Kidney epithelial cell (primary cell): Measurements from ENCODE around the gene CCDC110. TPM values are rescaled to one million over a fixed set of nuclear protein-coding genes. Genes with fewer than 3 reads are reported as not detected.

Experiments used
- DNase-seq: peaks from one replicate; pipeline ENCODE4 v3.0.0-alpha.2; 2010; ENCODE audit warnings: low read depth
- H3K27me3 ChIP-seq: 2 replicates; pipeline ENCODE4 v1.6.0; 2011; ENCODE audit warnings: low read length; ENCODE audit not compliant: control insufficient read depth, insufficient read depth
- H3K36me3 ChIP-seq: 2 replicates; pipeline ENCODE4 v1.5.1; 2011; ENCODE audit warnings: low read length; ENCODE audit not compliant: control insufficient read depth, insufficient read depth
- H3K4me3 ChIP-seq: 2 replicates; pipeline ENCODE4 v1.5.1; 2011; ENCODE audit warnings: low read depth, mild to moderate bottlenecking, control low read depth, low read length
- CTCF ChIP-seq: IDR thresholded peaks from 2 replicates; pipeline ENCODE4 v1.5.1; 2011; ENCODE audit warnings: mild to moderate bottlenecking, moderate library complexity, low read length, control low read depth, inconsistent platforms; ENCODE audit not compliant: insufficient read depth, poor library complexity, severe bottlenecking
- total RNA-seq: library from RNA; depleted of rRNA; stranded (reverse); fragments of >200 nt; gene quantifications from 2 replicates; pipeline ENCODE4 v1.2.3, GENCODE V29; 2015

The CCDC110 gene
- total RNA-seq, 1 donor from 2014 or later: 0.38 TPM

DNA sequence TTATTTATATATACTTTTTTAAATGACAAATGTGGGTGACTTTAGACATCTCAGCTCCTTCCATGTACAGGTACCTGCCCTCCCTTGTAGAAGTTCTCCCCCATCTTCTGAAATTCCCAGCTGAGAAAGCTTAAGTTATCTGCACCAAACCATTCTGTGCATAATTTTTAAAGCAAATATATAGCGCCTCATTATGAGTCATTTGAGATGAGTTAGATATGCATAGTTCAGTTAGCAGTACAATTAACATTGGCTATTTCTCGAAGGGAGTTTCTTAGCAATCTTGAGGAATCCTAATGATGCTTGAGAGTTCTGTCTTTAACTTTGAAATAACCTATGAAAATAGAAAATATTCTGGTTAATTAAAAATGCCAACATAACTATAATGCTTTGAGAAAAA lies 26.3 kb downstream of the CCDC110 start:
- TF ChIP-seq CTCF: no peak
- no peak for DNase-seq
- no peaks in the 10 kb centered on the region for H3K36me3 ChIP-seq

GRCh38 chr4:185441479-185441878 lies 30.1 kb downstream of the CCDC110 start:
- TF ChIP-seq CTCF: no peak
- no peaks in the 10 kb centered on the region for H3K27me3 ChIP-seq
- DNase-seq: no peak

More for the DNA sequence above, 26.3 kb downstream of the CCDC110 start:
- no peaks in the 10 kb centered on the region for H3K27me3 ChIP-seq
- H3K4me3 ChIP-seq: no peak overlapping the region

GRCh38 chr4:185437809-185438208 lies 33.7 kb downstream of the CCDC110 start:
- TF ChIP-seq CTCF: no peak
- H3K36me3 ChIP-seq: no peaks in the 10 kb centered on the region
- H3K4me3 ChIP-seq: no peak overlapping the region
- no peak for DNase-seq
- H3K27me3 ChIP-seq: no peaks in the 10 kb centered on the region

More at GRCh38 chr4:185441479-185441878, 30.1 kb downstream of the CCDC110 start:
- Histone ChIP-seq H3K36me3 (no peaks in the 10 kb centered on the region), H3K4me3 (no peak overlapping the region)

GRCh38 chr4:185435466-185435865 lies 36.1 kb downstream of the CCDC110 start:
- TF ChIP-seq CTCF: no peak
- no peaks in the 10 kb centered on the region for H3K27me3 ChIP-seq
- no peaks in the 10 kb centered on the region for H3K36me3 ChIP-seq
- H3K4me3 ChIP-seq: no peak overlapping the region
- no peak for DNase-seq

DNA sequence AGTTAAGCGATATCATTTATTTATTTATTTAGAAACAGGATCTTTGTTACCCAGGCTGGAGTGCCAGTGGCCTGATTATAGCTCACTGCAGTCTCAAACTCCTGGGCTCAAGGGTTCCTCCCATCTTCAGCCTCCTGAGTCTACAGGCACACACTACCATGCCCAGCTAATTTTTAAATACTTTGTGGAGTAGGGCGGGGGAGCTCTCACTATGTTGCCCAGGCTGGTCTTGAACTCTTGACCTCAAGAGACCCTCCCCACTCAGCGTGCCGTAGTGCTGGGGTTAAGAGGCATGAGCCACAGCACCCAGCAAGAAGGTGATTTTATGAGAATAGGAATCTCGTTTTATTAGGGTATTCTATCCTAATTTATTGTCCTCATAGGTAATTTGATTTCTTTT lies 41.9 kb downstream of the CCDC110 start:
- H3K27me3 ChIP-seq: no peaks in the 10 kb centered on the region
- no peak overlapping the region for H3K4me3 ChIP-seq
- no peaks in the 10 kb centered on the region for H3K36me3 ChIP-seq
- TF ChIP-seq CTCF: no peak
- no peak for DNase-seq

DNA sequence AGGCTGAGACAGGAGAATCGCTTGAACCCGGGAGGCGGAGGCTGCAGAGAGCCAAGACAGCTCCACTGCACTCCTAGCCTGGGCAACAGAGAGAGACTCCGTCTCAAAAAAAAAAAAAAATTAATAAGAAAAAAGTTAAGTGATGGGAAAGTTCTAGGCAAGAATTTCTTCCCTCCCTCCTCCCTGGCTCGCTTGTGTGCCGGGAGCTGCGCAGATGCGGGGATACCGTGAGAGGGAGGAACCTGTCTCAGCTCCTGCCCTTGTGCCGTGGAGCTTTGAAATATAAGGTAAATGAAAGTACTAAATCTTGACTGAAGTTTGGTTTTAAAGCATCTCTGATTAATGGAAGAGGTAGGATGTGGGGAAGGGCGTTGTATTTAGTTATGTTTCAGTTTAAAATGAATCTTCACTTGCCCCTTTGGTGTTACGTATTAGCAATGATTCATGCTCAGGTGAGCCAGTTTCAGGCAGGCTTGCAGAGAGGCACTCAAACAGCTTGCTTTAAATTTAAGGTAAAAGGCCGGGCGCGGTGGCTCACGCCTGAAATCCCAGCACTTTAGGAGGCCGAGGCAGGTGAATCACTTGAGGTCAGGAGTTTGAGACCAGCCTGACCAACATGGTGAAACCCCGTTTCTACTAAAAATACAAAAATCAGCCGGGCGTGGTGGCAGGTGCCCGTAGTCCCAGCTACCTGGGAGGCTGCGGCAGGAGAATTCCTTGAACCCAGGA lies 44.4 kb downstream of the CCDC110 start:
- no peak overlapping the region for H3K4me3 ChIP-seq
- no peaks in the 10 kb centered on the region for H3K27me3 ChIP-seq
- no peak for TF ChIP-seq CTCF
- H3K36me3 ChIP-seq: no peaks in the 10 kb centered on the region
- no peak for DNase-seq
